Nephron progenitor cell (in vitro differentiated cells): ENCODE results near the gene C10orf62.

Experiments
- DNase-seq: peaks from one replicate; pipeline ENCODE4 v3.0.0; 2021
- H3K27ac Mint-ChIP-seq: 2 replicates; pipeline ENCODE4 v1.8.0; 2021; ENCODE audit warnings: mild to moderate bottlenecking, moderate library complexity, mixed read lengths
- H3K27me3 Mint-ChIP-seq: 2 replicates; pipeline ENCODE4 v1.8.0; 2021; ENCODE audit warnings: mild to moderate bottlenecking, low read depth, mixed read lengths; ENCODE audit not compliant: poor library complexity
- H3K36me3 Mint-ChIP-seq: 2 replicates; pipeline ENCODE4 v1.8.0; 2021; ENCODE audit warnings: low read depth, mixed read lengths
- H3K4me1 Mint-ChIP-seq: 2 replicates; pipeline ENCODE4 v1.8.0; 2021; ENCODE audit warnings: mixed read lengths
- H3K4me3 Mint-ChIP-seq: 2 replicates; pipeline ENCODE4 v1.8.0; 2021; ENCODE audit warnings: mild to moderate bottlenecking, moderate library complexity, mixed read lengths
- H3K9me3 Mint-ChIP-seq: 2 replicates; pipeline ENCODE4 v1.8.0; 2021; ENCODE audit warnings: mild to moderate bottlenecking, moderate library complexity, mixed read lengths
- TF ChIP-seq, protein P1 (sequence below): fragments of 200-600 bp; sonication (generic); IDR thresholded peaks from 2 replicates; pipeline ENCODE4 v1.5.0; 2021; ENCODE audit warnings: antibody characterized with exemption

C10orf62 gene

DNA sequence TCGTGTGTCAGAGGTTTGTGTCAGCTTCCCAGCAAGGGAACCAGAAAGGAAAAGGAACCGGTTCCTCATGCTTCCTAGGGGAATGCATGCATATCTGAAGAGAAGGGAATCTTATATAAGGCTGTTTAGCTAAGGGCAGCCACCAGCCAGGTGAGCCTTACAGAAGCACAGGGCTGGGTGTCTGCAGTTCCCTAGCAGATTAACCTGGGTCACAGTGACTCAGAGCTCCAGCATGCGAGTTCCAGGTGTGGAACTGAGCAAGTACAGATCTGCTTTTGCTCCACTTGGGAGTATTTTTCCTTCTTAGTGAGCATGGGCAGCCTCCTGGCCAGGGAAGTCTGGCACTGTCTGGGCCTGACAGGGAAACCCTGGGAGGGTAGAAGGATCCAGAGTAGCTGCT, 17.9 kb upstream of the C10orf62 start:
- peak overlapping the region; percentile 81 for H3K27ac Mint-ChIP-seq
- H3K4me1 Mint-ChIP-seq: peaks cover 24% of the 10 kb centered on the region
- no peaks in the 10 kb centered on the region for H3K27me3 Mint-ChIP-seq
- TF ChIP-seq, protein P1, sequence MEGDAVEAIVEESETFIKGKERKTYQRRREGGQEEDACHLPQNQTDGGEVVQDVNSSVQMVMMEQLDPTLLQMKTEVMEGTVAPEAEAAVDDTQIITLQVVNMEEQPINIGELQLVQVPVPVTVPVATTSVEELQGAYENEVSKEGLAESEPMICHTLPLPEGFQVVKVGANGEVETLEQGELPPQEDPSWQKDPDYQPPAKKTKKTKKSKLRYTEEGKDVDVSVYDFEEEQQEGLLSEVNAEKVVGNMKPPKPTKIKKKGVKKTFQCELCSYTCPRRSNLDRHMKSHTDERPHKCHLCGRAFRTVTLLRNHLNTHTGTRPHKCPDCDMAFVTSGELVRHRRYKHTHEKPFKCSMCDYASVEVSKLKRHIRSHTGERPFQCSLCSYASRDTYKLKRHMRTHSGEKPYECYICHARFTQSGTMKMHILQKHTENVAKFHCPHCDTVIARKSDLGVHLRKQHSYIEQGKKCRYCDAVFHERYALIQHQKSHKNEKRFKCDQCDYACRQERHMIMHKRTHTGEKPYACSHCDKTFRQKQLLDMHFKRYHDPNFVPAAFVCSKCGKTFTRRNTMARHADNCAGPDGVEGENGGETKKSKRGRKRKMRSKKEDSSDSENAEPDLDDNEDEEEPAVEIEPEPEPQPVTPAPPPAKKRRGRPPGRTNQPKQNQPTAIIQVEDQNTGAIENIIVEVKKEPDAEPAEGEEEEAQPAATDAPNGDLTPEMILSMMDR: no peak
- H3K4me3 Mint-ChIP-seq: no peak overlapping the region
- no peaks in the 10 kb centered on the region for H3K36me3 Mint-ChIP-seq
- H3K9me3 Mint-ChIP-seq: no peaks in the 10 kb centered on the region
- DNase-seq: no peak

DNA sequence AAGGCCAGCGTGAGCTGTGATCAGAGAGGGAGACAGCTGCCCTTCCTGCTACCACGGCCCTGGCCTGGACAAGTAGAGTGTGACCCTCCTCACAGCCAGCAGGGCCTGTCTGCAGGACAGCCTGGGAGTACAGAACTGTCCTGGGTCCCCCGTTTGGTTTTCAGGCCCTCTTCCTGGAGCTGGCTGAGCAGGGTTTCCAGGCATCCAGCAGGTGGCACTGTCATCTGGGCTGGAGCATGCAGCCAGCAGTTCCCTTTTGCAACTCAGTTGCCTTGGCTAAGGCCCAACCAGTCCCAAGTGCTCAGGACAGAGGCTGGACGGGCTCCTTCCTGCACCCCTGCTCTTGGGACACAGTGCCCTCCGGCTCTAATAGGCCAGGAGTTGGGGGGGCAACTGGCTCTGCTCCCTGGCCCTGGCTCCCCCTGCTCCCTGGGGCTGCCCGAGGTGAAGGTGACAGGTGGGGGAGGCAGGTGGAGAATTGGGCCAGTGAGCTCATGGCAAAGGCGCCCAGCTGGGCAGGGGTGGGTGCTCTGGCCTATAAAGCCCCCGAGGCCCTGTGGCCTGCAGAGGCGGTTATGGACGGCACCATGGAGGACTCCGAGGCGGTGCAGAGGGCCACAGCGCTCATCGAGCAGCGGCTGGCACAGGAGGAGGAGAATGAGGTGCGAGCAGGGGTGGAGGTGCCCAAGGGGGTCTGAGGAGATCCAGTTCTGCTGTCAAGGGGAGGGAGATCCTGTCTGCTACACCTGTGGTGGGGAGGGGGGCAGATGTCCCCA, 17.1 kb upstream of the C10orf62 start, which contains the start of gene ANKRD2:
Gene ANKRD2, plus strand, starts transcription at position 566 of the 776 bp plus-strand sequence. Its CDS starts 10 bp downstream, at position 576.
- H3K9me3 Mint-ChIP-seq: no peaks in the 10 kb centered on the region
- peak; percentile 74 for DNase-seq
- no peaks in the 10 kb centered on the region for H3K36me3 Mint-ChIP-seq
- peak within 1 kb of the TSS; percentile 23 for H3K27ac Mint-ChIP-seq
- TF ChIP-seq, protein P1: peak; percentile 77
- no peak within 1 kb of the TSS for H3K4me3 Mint-ChIP-seq
- no peaks in the 10 kb centered on the region for H3K27me3 Mint-ChIP-seq
- peaks cover 24% of the 10 kb centered on the region for H3K4me1 Mint-ChIP-seq

DNA sequence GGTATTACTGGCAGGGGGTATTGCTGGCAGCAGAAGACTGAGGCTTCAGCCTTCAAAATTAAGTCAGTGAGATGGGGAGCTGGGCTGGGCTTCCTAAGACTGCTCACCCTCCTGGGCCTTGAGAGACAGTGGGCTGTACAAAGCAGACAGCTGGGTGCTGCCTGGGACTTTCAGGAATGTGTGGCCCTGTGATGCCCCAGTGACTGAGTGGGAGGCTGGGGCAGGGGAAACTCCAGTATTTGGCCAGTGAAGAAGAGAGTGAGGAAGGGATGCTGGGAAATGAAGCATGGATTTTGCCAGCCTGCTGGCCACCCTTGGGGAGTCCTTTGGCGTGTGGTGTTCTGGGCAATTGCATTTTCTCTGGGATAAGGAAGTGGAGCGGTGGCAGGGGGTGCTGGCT, 16.5 kb upstream of the C10orf62 start:
- H3K9me3 Mint-ChIP-seq: no peaks in the 10 kb centered on the region
- H3K27me3 Mint-ChIP-seq: no peaks in the 10 kb centered on the region
- H3K4me1 Mint-ChIP-seq: peaks cover 24% of the 10 kb centered on the region
- no peak overlapping the region for H3K4me3 Mint-ChIP-seq
- DNase-seq: no peak
- TF ChIP-seq, protein P1: no peak
- no peaks in the 10 kb centered on the region for H3K36me3 Mint-ChIP-seq
- H3K27ac Mint-ChIP-seq: peak overlapping the region; percentile 23

DNA sequence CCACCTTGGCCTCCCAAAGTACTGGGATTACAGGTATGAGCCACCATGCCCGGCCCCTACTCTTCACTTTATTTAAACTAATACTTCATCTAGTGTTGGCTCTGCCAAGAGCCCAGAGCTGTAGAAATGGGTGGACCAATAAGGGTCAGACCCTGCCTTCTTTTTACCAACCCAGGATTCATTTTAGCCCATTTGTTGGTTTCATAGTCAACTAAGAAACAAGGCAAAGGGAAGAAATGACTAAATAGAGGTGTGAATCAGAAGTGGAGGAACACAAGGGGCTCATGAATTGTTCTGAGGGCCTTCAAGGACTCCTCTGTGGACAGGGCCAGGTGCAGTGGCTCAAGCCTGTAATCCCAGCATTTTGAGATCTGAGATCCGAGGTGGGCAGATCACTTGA, 15.8 kb upstream of the C10orf62 start:
- no peak for DNase-seq
- H3K27me3 Mint-ChIP-seq: no peaks in the 10 kb centered on the region
- H3K4me1 Mint-ChIP-seq: peaks cover 24% of the 10 kb centered on the region
- H3K27ac Mint-ChIP-seq: no peak overlapping the region
- no peaks in the 10 kb centered on the region for H3K36me3 Mint-ChIP-seq
- TF ChIP-seq, protein P1: no peak
- H3K9me3 Mint-ChIP-seq: no peaks in the 10 kb centered on the region
- H3K4me3 Mint-ChIP-seq: no peak overlapping the region

DNA sequence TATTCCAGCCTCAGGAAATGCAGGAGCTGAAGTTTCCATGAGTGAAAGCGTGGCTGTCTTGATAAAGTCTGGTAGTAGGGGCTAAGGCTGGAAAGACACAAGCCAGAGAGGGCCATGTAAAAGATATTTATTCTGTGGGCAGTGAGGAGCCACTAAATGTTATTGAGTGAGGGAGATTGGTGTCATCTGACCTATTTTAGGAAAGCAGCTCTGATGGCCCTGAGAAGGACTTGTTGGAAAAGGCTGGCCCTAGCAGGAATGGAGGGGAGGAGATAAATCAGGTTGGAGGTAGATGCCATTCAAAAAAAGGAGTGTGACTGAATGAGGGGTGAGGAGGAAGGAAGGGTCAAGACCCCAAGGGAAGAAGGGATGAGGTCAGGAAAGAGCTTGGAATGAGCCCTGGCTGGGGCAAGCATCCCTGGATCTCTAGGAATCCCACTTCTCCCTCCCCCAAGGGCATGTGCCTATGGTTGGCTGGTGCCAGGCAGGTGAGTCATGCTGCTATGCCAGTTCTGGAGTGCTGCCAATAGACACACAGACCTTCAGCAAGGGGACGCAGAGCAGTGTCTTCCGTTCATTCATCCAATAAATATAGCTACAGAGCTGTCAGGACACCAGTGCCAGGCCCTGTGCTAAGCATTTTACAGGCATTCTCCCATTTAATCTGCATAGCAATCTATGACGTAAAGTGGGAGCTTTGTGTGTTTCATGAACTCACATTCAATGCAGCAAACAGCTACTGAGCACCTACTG, 15.0 kb upstream of the C10orf62 start:
- Mint-ChIP-seq H3K36me3 (no peaks in the 10 kb centered on the region), H3K4me3 (no peak overlapping the region), H3K9me3 (no peaks in the 10 kb centered on the region), H3K27me3 (no peaks in the 10 kb centered on the region), H3K4me1 (peaks cover 24% of the 10 kb centered on the region), H3K27ac (peak overlapping the region; percentile 1)
- DNase-seq: no peak
- TF ChIP-seq, protein P1: no peak
